Left lung (tissue), 10 donors: ENCODE results near the gene NINL. TPM values are rescaled to one million over a fixed set of nuclear protein-coding genes. Genes with fewer than 3 reads are reported as not detected.

Experiments used
- ATAC-seq: fragments of 200-7000 bp; cut with Tn5 transposase; one replicate; pipeline ENCODE4 v1.9.1; 2020; ENCODE audit warnings: moderate library complexity
- DNase-seq, 4 donors: peaks; one replicate each; pipeline ENCODE4 v3.0.0-alpha.2; 2013 to 2020
- H3K27ac ChIP-seq, 2 donors: fragments of 200-600 bp; sonication (generic) in 1 of 2; one replicate each; pipeline versions ENCODE4 v1.5.0 to v1.8.0; 2020 to 2021
- H3K27me3 ChIP-seq, 2 donors: fragments of 200-600 bp; sonication (generic) in 1 of 2; one replicate each; pipeline versions ENCODE4 v1.5.0 to v1.8.0; 2020 to 2021
- H3K36me3 ChIP-seq, 2 donors: fragments of 200-600 bp; sonication (generic) in 1 of 2; one replicate each; pipeline versions ENCODE4 v1.5.0 to v1.8.0; 2020 to 2021
- H3K4me1 ChIP-seq, 2 donors: fragments of 200-600 bp; one replicate each; pipeline ENCODE4 v1.8.0; 2021
- H3K4me3 ChIP-seq, 2 donors: fragments of 200-600 bp; sonication (generic) in 1 of 2; one replicate each; pipeline versions ENCODE4 v1.5.0 to v1.8.0; 2020 to 2021; ENCODE audit warnings: mild to moderate bottlenecking in 1 of 2
- H3K9me3 ChIP-seq, 2 donors: fragments of 200-600 bp; sonication (generic) in 1 of 2; one replicate each; pipeline versions ENCODE4 v1.5.0 to v1.8.0; 2020 to 2021
- intact Hi-C, 2 donors: fragments of 100-400 bp; cut with DNase I; formaldehyde crosslinking; loops; one replicate each; pipeline versions ENCODE4 v1.11.2 to v1.14.2; 2022
- polyA plus RNA-seq, 6 donors: library from polyadenylated mRNA; unstranded; fragments of 120-200 nt; gene quantifications; one replicate each; pipeline ENCODE4 v1.2.1, GENCODE V29; 2013; ENCODE audit not compliant: insufficient read length in 6 of 6
- total RNA-seq, 2 donors: library from RNA; stranded (reverse); fragmentation: NEBNext Ultra II Directional; extraction: Animal tissue kit (Norgen Biotek cat#: 25700); gene quantifications; one replicate each; pipeline ENCODE4 v1.2.1, GENCODE V29; 2021
- TF ChIP-seq, protein P1 (sequence below), 2 donors: fragments of 200-600 bp; sonication (generic) in 1 of 2; IDR thresholded peaks; one replicate each; pipeline versions ENCODE4 v1.5.0 to v1.8.0; 2021; ENCODE audit warnings: antibody characterized with exemption in 2 of 2
- donor health status: DM: no; HTN: yes; CAD: no.
- donor health status: DM: no; HTN: no; CAD: no.

NINL gene
- total and polyA plus RNA-seq, 8 donors = 9.6 to 78.8 (median 67.8) TPM

DNA sequence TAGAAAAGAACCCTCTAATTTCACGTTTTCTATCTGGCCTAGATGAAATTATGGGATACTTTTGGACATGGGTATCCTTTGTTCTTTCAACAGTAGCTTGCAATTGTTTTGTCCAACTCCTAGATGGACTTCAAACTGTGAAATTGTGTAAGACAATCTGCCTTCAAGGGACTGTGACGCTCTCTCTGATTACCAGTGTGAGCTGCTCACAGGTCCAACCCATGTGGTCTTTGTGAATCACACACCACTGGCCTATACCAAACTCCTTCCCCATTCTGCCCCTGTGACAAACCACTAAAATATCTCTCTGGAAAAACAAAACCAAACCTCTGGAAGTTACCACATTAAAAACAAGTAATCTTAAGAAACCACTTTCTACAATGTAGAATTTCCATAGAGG is 59.5 kb downstream of the NINL start:
- H3K36me3 ChIP-seq = no peaks in the 10 kb centered on the region
- peak; percentile 82 for ATAC-seq
- no peak overlapping the region for H3K27ac ChIP-seq
- DNase-seq = no peak
- no peak overlapping the region for H3K4me3 ChIP-seq
- no peaks in the 10 kb centered on the region for H3K4me1 ChIP-seq
- TF ChIP-seq, protein P1, sequence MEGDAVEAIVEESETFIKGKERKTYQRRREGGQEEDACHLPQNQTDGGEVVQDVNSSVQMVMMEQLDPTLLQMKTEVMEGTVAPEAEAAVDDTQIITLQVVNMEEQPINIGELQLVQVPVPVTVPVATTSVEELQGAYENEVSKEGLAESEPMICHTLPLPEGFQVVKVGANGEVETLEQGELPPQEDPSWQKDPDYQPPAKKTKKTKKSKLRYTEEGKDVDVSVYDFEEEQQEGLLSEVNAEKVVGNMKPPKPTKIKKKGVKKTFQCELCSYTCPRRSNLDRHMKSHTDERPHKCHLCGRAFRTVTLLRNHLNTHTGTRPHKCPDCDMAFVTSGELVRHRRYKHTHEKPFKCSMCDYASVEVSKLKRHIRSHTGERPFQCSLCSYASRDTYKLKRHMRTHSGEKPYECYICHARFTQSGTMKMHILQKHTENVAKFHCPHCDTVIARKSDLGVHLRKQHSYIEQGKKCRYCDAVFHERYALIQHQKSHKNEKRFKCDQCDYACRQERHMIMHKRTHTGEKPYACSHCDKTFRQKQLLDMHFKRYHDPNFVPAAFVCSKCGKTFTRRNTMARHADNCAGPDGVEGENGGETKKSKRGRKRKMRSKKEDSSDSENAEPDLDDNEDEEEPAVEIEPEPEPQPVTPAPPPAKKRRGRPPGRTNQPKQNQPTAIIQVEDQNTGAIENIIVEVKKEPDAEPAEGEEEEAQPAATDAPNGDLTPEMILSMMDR (IDR thresholded peaks at IDR 0.05) = no peak
- intact Hi-C loops = no loop called here
- H3K27me3 ChIP-seq = no peaks in the 10 kb centered on the region
- no peaks in the 10 kb centered on the region for H3K9me3 ChIP-seq

GRCh38 chr20:25525295-25525694 is 60.0 kb downstream of the NINL start:
- intact Hi-C loops = no loop called here
- H3K27ac ChIP-seq = no peak overlapping the region

DNA sequence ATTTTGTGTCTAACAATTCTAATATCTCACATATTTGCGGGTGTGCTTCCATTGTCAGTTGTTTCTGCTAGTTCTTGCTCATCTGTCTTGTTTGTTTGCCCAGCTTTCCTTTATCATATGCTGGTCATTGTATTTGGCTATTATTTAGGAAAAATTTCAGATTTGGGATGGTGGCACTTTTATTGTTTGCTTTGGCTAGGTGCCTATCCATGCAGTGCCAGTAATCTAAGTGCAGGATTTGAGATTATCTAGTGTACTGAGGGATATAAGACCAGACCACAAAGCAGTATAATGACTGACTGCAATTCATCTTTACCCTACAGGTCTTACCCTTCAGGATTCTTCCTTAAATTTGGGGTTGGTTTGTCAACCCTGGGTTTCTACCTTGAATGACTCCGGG is 63.9 kb downstream of the NINL start:
- H3K4me1 ChIP-seq = no peaks in the 10 kb centered on the region
- H3K9me3 ChIP-seq = peaks cover 0 to 2% of the 10 kb centered on the region in 2 donors
- TF ChIP-seq, protein P1 (IDR thresholded peaks at IDR 0.05) = no peak
- DNase-seq (no peak), ATAC-seq (no peak)
- peaks cover 0 to 7% of the 10 kb centered on the region in 2 donors for H3K36me3 ChIP-seq
- no peaks in the 10 kb centered on the region for H3K27me3 ChIP-seq
- intact Hi-C loops = no loop called here
- no peak overlapping the region for H3K4me3 ChIP-seq
- H3K27ac ChIP-seq = no peak overlapping the region

More at GRCh38 chr20:25525295-25525694, 60.0 kb downstream of the NINL start:
- no peaks in the 10 kb centered on the region for H3K36me3 ChIP-seq
- DNase-seq (no peak), ATAC-seq (no peak)
- H3K27me3 ChIP-seq = no peaks in the 10 kb centered on the region
- no peaks in the 10 kb centered on the region for H3K9me3 ChIP-seq
- H3K4me1 ChIP-seq = no peaks in the 10 kb centered on the region
- no peak overlapping the region for H3K4me3 ChIP-seq
- TF ChIP-seq, protein P1 (IDR thresholded peaks at IDR 0.05) = no peak

- TF ChIP-seq, protein P1 (IDR thresholded peaks at IDR 0.05) = no peak
- ATAC-seq = no peak
- Histone ChIP-seq H3K4me1 (no peaks in the 10 kb centered on the region), H3K27ac (no peak overlapping the region), H3K4me3 (no peak overlapping the region), H3K9me3 (peaks cover 0 to 33% of the 10 kb centered on the region in 2 donors), H3K27me3 (no peaks in the 10 kb centered on the region), H3K36me3 (peaks cover 0 to 29% of the 10 kb centered on the region in 2 donors)
- intact Hi-C loops = no loop called here
- DNase-seq = no peak
Observed at GRCh38 chr20:25517124-25517523, 68.2 kb downstream of the NINL start.

DNA sequence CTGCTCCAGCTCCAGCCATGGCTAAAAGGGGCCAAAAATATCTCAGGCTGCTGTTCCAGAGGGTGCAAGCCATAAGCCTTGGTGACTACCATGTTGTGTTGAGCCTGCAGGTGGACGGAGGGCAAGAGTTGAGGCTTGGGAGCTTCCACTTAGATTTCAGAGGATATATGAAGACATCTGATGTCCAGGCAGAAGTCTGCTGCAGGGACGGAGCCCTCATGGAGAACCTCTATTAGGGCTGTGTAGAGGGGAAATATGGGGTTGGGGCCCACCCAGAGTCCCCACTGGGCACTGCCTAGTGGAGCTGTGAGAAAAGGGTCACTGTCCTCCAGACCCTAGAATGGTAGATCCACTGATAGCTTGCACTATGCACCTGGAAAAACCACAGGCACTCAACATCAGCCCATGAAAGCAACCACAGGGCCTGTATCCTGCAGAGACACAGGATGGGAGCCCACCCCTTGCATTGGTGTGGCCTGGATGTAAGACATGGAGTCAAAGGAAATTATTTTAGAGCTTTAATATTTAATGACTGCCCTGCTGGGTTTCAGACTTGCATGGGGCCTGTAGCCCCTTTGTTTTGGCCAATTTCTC is 70.5 kb downstream of the NINL start:
- H3K27me3 ChIP-seq = no peaks in the 10 kb centered on the region
- TF ChIP-seq, protein P1 (IDR thresholded peaks at IDR 0.05) = no peak
- no peak overlapping the region for H3K4me3 ChIP-seq
- H3K36me3 ChIP-seq = peaks cover 0 to 34% of the 10 kb centered on the region in 2 donors
- no peaks in the 10 kb centered on the region for H3K4me1 ChIP-seq
- intact Hi-C loops = no loop called here
- ATAC-seq (no peak), DNase-seq (no peak)
- peaks cover 0 to 33% of the 10 kb centered on the region in 2 donors for H3K9me3 ChIP-seq
- H3K27ac ChIP-seq = no peak overlapping the region
